ENCODE results near the gene CCDC7.
"Not testable (repeated sequence)": the region's sequence is repeated elsewhere in the genome, so short reads cannot be mapped to it uniquely, and the experiment has no call there.

The CCDC7 gene

GRCh38 chr10:32577448-32577847, 131.5 kb downstream of the CCDC7 start:
- DNase-seq (ENCODE audit: low spot score), result no peak

GRCh38 chr10:32582946-32583345, 137.0 kb downstream of the CCDC7 start:
- no peak for DNase-seq (ENCODE audit: low spot score)

- not testable (repeated sequence) for DNase-seq (ENCODE audit: low spot score)
Observed at GRCh38 chr10:32598022-32598421, 152.1 kb downstream of the CCDC7 start.

- no peak for DNase-seq (ENCODE audit: low spot score)
Observed at GRCh38 chr10:32600317-32600716, 154.4 kb downstream of the CCDC7 start.

- not testable (repeated sequence) for DNase-seq (ENCODE audit: low spot score)
Observed at GRCh38 chr10:32601562-32601961, 155.6 kb downstream of the CCDC7 start.

- no peak for DNase-seq (ENCODE audit: low spot score)
Observed at GRCh38 chr10:32605787-32606186, 159.8 kb downstream of the CCDC7 start.

GRCh38 chr10:32610543-32610942, 164.6 kb downstream of the CCDC7 start:
- DNase-seq (ENCODE audit: low spot score), result not testable (repeated sequence)

- DNase-seq (ENCODE audit: low spot score), result no peak
Observed at GRCh38 chr10:32616438-32616837, 170.5 kb downstream of the CCDC7 start.

GRCh38 chr10:32618482-32618881, 172.5 kb downstream of the CCDC7 start:
- no peak for DNase-seq (ENCODE audit: low spot score)

- DNase-seq (ENCODE audit: low spot score), result no peak
Observed at GRCh38 chr10:32621969-32622368, 176.0 kb downstream of the CCDC7 start.

GRCh38 chr10:32622409-32622808, 176.5 kb downstream of the CCDC7 start:
- no peak for DNase-seq (ENCODE audit: low spot score)

- no peak for DNase-seq (ENCODE audit: low spot score)
Observed at GRCh38 chr10:32627183-32627582, 181.2 kb downstream of the CCDC7 start.

- DNase-seq (ENCODE audit: low spot score), result no peak
Observed at GRCh38 chr10:32629910-32630309, 184.0 kb downstream of the CCDC7 start.

GRCh38 chr10:32646535-32646934, 200.6 kb downstream of the CCDC7 start:
- DNase-seq (ENCODE audit: low spot score), result no peak

GRCh38 chr10:32650246-32650655, 204.3 kb downstream of the CCDC7 start:
- DNase-seq (ENCODE audit: low spot score), result no peak

GRCh38 chr10:32657430-32657829, 211.5 kb downstream of the CCDC7 start:
- DNase-seq (ENCODE audit: low spot score), result not testable (repeated sequence)

GRCh38 chr10:32661346-32661745, 215.4 kb downstream of the CCDC7 start:
- DNase-seq (ENCODE audit: low spot score), result no peak

GRCh38 chr10:32680803-32681557, 235.0 kb downstream of the CCDC7 start:
- DNase-seq (ENCODE audit: low spot score), result no peak

GRCh38 chr10:32684291-32684690, 238.4 kb downstream of the CCDC7 start:
- DNase-seq (ENCODE audit: low spot score), result no peak

GRCh38 chr10:32687116-32687515, 241.2 kb downstream of the CCDC7 start:
- no peak for DNase-seq (ENCODE audit: low spot score)

GRCh38 chr10:32687546-32687945, 241.6 kb downstream of the CCDC7 start:
- DNase-seq (ENCODE audit: low spot score), result no peak

GRCh38 chr10:32692174-32692573, 246.2 kb downstream of the CCDC7 start:
- DNase-seq (ENCODE audit: low spot score), result no peak

GRCh38 chr10:32693441-32693979, 247.6 kb downstream of the CCDC7 start:
- no peak for DNase-seq (ENCODE audit: low spot score)

GRCh38 chr10:32699683-32700082, 253.7 kb downstream of the CCDC7 start:
- DNase-seq (ENCODE audit: low spot score), result not testable (repeated sequence)
